K562 (cell line): Measurements from ENCODE around the gene BMP4. TPM values are rescaled to one million over a fixed set of nuclear protein-coding genes. Genes with fewer than 3 reads are reported as not detected.

ENCODE experiments used
- ATAC-seq: fragments of 200-7000 bp; cut with Tn5 transposase; 3 replicates; pipeline ENCODE4 v1.9.1; 2020; ENCODE audit warnings: moderate library complexity
- BruUV-seq: library from RNA; stranded (reverse); fragments of 400-500 nt; replicated peaks from 2 replicates; lab custom pipeline; 2021; lab: Mats Ljungman, UMichigan
- CTCF ChIA-PET: fragments of 300-600 bp; formaldehyde crosslinking; extraction: SDS; loops from one replicate; lab custom pipeline; 2021; ENCODE audit warnings: low intra/inter-chr PET ratio; lab: Yijun Ruan, JAX
- POLR2A ChIA-PET: fragments of 300-600, 350-650 bp; sonication (Branson Sonifier 250); formaldehyde crosslinking; extraction: SDS; loops from one replicate; lab custom pipeline; 2021; ENCODE audit warnings: antibody characterized with exemption, inconsistent platforms; lab: Yijun Ruan, JAX
- DNase-seq, 4 experiments: peaks; one replicate each; pipeline versions ENCODE4 v3.0.0 to v3.0.0-alpha.2; 2011 to 2018; ENCODE audit warnings: low spot score in 3 of 4, mixed read lengths in 3 of 4; ENCODE audit errors: extremely low read depth in 1 of 4
- FAIRE-seq: peaks from 2 replicates; lab custom pipeline; 2011; peaks lifted over from hg19 to GRCh38; lab: Jason Lieb, UNC
- H2AFZ ChIP-seq: 2 replicates; pipeline ENCODE4 v1.6.0; 2011; ENCODE audit warnings: low read depth, low read length, control low read depth, inconsistent platforms
- H3K27ac ChIP-seq: fragments of 200-600 bp; 3 replicates; pipeline ENCODE4 v1.8.0; 2011; ENCODE audit warnings: low read depth, mild to moderate bottlenecking, control low read depth, inconsistent platforms, low read length, moderate library complexity, mixed read lengths; ENCODE audit errors: extremely low read depth
- H3K27me3 ChIP-seq, 2 experiments: fragments of 300-600 bp in 1 of 2; 2 replicates in 1 of 2; 3 replicates in 1 of 2; pipeline versions ENCODE4 v1.6.0 to v1.8.0; 2011; ENCODE audit warnings: inconsistent platforms in 2 of 2, low read length in 2 of 2, mild to moderate bottlenecking in 1 of 2, mixed read lengths in 1 of 2, moderate library complexity in 1 of 2; ENCODE audit not compliant: control insufficient read depth in 2 of 2, insufficient read depth in 2 of 2
- H3K36me3 ChIP-seq: fragments of 300-600 bp; 3 replicates; pipeline ENCODE4 v1.8.0; 2011; ENCODE audit warnings: mild to moderate bottlenecking, low read length, inconsistent platforms; ENCODE audit not compliant: control insufficient read depth, insufficient read depth
- H3K4me1 ChIP-seq, 2 experiments: fragments of 200-600 bp in 1 of 2; replicated peaks in 1 of 2; 2 replicates in 1 of 2; 3 replicates in 1 of 2; pipeline versions ENCODE4 v1.5.1 to v1.8.0; 2011; ENCODE audit warnings: inconsistent platforms in 2 of 2, low read length in 2 of 2, mild to moderate bottlenecking in 1 of 2, mixed read lengths in 1 of 2, moderate library complexity in 1 of 2; ENCODE audit not compliant: control insufficient read depth in 2 of 2, insufficient read depth in 2 of 2
- H3K4me2 ChIP-seq: 2 replicates; pipeline ENCODE4 v1.6.1; 2011; ENCODE audit warnings: low read length, control low read depth, inconsistent platforms, mixed read lengths; ENCODE audit not compliant: insufficient read depth
- H3K4me3 ChIP-seq: fragments of 200-600 bp; sonication (generic), shearing (Covaris generic); 2 replicates; pipeline ENCODE4 v1.5.1; 2016; ENCODE audit warnings: control low read depth, inconsistent platforms
- H3K79me2 ChIP-seq: fragments of 200-600 bp; 3 replicates; pipeline ENCODE4 v1.8.0; 2011; ENCODE audit warnings: low read length, inconsistent platforms; ENCODE audit not compliant: control insufficient read depth, insufficient read depth
- H3K9ac ChIP-seq, 2 experiments: 2 replicates each; pipeline versions ENCODE4 v1.6.0 to v1.6.1; 2011; ENCODE audit warnings: low read depth in 2 of 2, low read length in 2 of 2, control low read depth in 1 of 2, inconsistent platforms in 1 of 2, mild to moderate bottlenecking in 1 of 2, mixed read lengths in 1 of 2; ENCODE audit not compliant: insufficient read depth in 1 of 2
- H3K9me1 ChIP-seq: one replicate; pipeline ENCODE4 v1.6.0; 2011; ENCODE audit warnings: inconsistent platforms, mild to moderate bottlenecking, low read length, moderate library complexity; ENCODE audit not compliant: control insufficient read depth, insufficient read depth
- H3K9me3 ChIP-seq: replicated peaks from 2 replicates; pipeline ENCODE4 v1.5.1; 2011; ENCODE audit warnings: low read depth, low read length, inconsistent platforms; ENCODE audit not compliant: control insufficient read depth, insufficient read depth
- H4K20me1 ChIP-seq: replicated peaks from 2 replicates; pipeline ENCODE4 v1.6.1; 2011; ENCODE audit warnings: low read length, inconsistent platforms, mixed read lengths; ENCODE audit not compliant: control insufficient read depth, insufficient read depth
- NCOA1 ChIP-seq: fragments of 450-650 bp; IDR thresholded peaks from 2 replicates; pipeline ENCODE4 v1.6.1; 2016; ENCODE audit warnings: low read depth
- RNF2 ChIP-seq: sonication (generic); IDR thresholded peaks from 2 replicates; pipeline ENCODE4 v1.6.1; 2016
- XRCC4 ChIP-seq: IDR thresholded peaks from one replicate; pipeline ENCODE4 v1.6.1; 2011; ENCODE audit not compliant: insufficient read depth, insufficient read length; ENCODE audit errors: extremely low read depth
- WGBS: fragments of 100-300 bp; shearing (Covaris generic); methylation state at CpG from one replicate; pipeline ENCODE4 v1.1.6; 2016; ENCODE audit warnings: low coverage, mixed read lengths; ENCODE audit not compliant: insufficient coverage; ENCODE audit errors: missing lambda C conversion rate; 5-methylcytosine and 5-hydroxymethylcytosine counted together
- in situ Hi-C: fragments of 300-500 bp; cut with MboI; formaldehyde crosslinking; loops from 4 replicates; pipeline ENCODE4 v1.15.0; 2018; ENCODE audit warnings: inconsistent platforms, mixed read lengths
- intact Hi-C: fragments of 100-400 bp; cut with micrococcal nuclease; formaldehyde crosslinking; loops from 2 replicates; pipeline ENCODE4 v1.14.2; 2022
- polyA plus RNA-seq, 8 experiments: library from polyadenylated mRNA; depleted of rRNA in 4 of 8; stranded (reverse) in 5 of 8; unstranded in 3 of 8; fragments of >200 nt; fragmentation: Nextera tagmentation in 2 of 8; fragmentation: Illumina TruSeq in 1 of 8; extraction: Ambion mirVana in 2 of 8; extraction: Trizol in 1 of 8; gene quantifications; 2 replicates each; pipeline versions ENCODE4 v1.2.1 to v1.2.3, GENCODE V29; 2011 to 2014; ENCODE audit warnings: inconsistent platforms in 1 of 8, missing spikeins in 1 of 8
- total RNA-seq, 7 experiments: library from RNA; depleted of rRNA in 6 of 7; stranded (reverse); fragments of >200 nt in 6 of 7; fragmentation: Illumina TruSeq in 2 of 7; extraction: Trizol in 2 of 7; gene quantifications; 2 replicates each; pipeline versions ENCODE4 v1.2.1 to v1.2.3, GENCODE V29; 2011 to 2021; ENCODE audit warnings: low replicate concordance in 1 of 7
- TF ChIP-seq, protein P1 (sequence below): sonication (generic); formaldehyde crosslinking; IDR thresholded peaks from 2 replicates; pipeline ENCODE4 v1.5.0; 2020; ENCODE audit warnings: missing genetic modification reagents
- TF ChIP-seq, protein P2 (sequence below): fragments of 450-650 bp; formaldehyde crosslinking; IDR thresholded peaks from 2 replicates; pipeline ENCODE4 v1.4.0; 2020; ENCODE audit warnings: mild to moderate bottlenecking, mixed read lengths
- TF ChIP-seq, protein P3 (sequence below): IDR thresholded peaks from 2 replicates; pipeline ENCODE4 v1.6.1; 2012; ENCODE audit warnings: low read depth, low read length, improper control_type of control experiment, borderline replicate concordance

Gene BMP4
- total and polyA plus RNA-seq, 9 of the 15 experiments (the other 6 are each of a cell fraction or from before 2014, with no cell fraction given) = not detected

GRCh38 chr14:53953828-53954550, 2.6 kb downstream of the BMP4 start (continued):
- TF ChIP-seq RNF2 = no peak
- no peak for TF ChIP-seq XRCC4
- no peak for TF ChIP-seq NCOA1

DNA sequence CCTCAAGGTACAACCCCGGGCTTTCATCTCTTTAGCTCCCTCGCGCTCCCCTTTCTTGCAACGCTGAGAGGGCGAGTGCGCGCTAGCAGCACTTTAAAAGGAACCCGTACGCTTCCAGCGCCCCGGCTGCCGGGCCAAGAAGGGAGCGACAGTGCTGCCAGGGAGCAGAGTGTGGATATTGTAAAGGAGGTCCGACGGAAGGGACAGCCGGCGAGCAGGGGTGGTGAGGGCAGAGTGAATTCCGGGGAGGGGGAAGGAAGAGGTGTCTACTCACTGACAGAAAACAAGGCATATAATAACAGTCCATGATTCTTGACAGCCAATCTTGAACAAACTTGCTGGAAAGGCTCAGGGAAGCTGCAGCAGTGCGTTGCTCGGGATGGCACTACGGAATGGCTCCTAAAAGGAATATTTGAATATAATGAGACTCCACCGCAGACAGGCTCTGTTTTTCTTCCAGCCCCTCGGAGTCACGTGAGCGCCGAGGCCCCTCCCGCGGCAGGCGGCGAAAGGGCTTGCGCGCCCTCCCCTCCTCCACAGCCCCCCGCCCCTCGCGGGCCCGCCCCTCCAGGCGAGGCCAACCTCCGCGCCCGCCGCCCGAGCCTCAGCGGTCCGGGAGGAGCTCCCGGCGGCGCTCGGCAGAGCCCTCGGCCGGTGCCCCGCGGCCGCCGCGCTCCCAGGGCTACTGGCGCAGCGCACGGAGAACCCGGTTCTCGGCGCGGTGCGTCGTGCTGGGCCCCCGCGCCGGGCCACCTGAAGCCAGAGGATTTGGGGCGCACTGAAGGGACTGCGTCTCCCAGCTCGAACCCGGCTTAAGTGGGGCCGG, 3.4 kb downstream of the BMP4 start:
- H3K27ac ChIP-seq = no peak overlapping the region
- intact Hi-C loops = no loop called here
- no peaks in the 10 kb centered on the region for H3K36me3 ChIP-seq
- H3K79me2 ChIP-seq = no peaks in the 10 kb centered on the region
- 9% methylated on average over 19 of the region's 72 CpGs for WGBS
- no peaks in the 10 kb centered on the region for H3K9me3 ChIP-seq
- DNase-seq (peak; percentile 4 to 23 (median 16)), FAIRE-seq (no peak), ATAC-seq (peak; percentile 65)
- H3K9me1 ChIP-seq = no peaks in the 10 kb centered on the region
- no TSS peak for BruUV-seq
- H3K27me3 ChIP-seq = peaks cover 0 to 17% of the 10 kb centered on the region in 2 experiments; a peak in 2 of 5 replicates
- no peak overlapping the region for H3K9ac ChIP-seq
- H3K4me2 ChIP-seq = no peak overlapping the region
- H3K4me1 ChIP-seq = peaks cover 0 to 12% of the 10 kb centered on the region in 2 experiments; a peak in 2 of 5 replicates
- H2AFZ ChIP-seq = no peak overlapping the region
- TF ChIP-seq, protein P1, sequence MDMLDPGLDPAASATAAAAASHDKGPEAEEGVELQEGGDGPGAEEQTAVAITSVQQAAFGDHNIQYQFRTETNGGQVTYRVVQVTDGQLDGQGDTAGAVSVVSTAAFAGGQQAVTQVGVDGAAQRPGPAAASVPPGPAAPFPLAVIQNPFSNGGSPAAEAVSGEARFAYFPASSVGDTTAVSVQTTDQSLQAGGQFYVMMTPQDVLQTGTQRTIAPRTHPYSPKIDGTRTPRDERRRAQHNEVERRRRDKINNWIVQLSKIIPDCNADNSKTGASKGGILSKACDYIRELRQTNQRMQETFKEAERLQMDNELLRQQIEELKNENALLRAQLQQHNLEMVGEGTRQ (CRISPR knock-in tag) = peak; percentile 40
- TF ChIP-seq, protein P2, sequence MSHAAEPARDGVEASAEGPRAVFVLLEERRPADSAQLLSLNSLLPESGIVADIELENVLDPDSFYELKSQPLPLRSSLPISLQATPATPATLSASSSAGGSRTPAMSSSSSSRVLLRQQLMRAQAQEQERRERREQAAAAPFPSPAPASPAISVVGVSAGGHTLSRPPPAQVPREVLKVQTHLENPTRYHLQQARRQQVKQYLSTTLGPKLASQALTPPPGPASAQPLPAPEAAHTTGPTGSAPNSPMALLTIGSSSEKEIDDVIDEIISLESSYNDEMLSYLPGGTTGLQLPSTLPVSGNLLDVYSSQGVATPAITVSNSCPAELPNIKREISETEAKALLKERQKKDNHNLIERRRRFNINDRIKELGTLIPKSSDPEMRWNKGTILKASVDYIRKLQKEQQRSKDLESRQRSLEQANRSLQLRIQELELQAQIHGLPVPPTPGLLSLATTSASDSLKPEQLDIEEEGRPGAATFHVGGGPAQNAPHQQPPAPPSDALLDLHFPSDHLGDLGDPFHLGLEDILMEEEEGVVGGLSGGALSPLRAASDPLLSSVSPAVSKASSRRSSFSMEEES (CRISPR knock-in tag) = peak; percentile 27
- TF ChIP-seq, protein P3, sequence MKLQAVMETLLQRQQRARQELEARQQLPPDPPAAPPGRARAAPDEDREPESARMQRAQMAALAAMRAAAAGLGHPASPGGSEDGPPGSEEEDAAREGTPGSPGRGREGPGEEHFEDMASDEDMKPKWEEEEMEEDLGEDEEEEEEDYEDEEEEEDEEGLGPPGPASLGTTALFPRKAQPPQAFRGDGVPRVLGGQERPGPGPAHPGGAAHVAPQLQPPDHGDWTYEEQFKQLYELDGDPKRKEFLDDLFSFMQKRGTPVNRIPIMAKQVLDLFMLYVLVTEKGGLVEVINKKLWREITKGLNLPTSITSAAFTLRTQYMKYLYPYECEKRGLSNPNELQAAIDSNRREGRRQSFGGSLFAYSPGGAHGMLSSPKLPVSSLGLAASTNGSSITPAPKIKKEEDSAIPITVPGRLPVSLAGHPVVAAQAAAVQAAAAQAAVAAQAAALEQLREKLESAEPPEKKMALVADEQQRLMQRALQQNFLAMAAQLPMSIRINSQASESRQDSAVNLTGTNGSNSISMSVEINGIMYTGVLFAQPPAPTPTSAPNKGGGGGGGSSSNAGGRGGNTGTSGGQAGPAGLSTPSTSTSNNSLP = no peak
- ChIA-PET CTCF (no interaction called here), POLR2A (interaction anchor here (0.6 kb wide), 1 partner anchor 461 kb away, joined by 3 read pairs; no protein-coding TSS in a partner anchor)
- in situ Hi-C loops = no loop called here
- H3K4me3 ChIP-seq = no peak overlapping the region
- no peaks in the 10 kb centered on the region for H4K20me1 ChIP-seq
